Keratinocyte (primary cell): ENCODE measurements around the gene CFLAR. TPM values are rescaled to one million over a fixed set of nuclear protein-coding genes. Genes with fewer than 3 reads are reported as not detected.

Experiments used
- DNase-seq: peaks from one replicate; pipeline ENCODE4 v3.0.0-alpha.2; 2011; ENCODE audit warnings: low read depth, missing footprints, low spot score
- FAIRE-seq: peaks from 2 replicates; lab custom pipeline; 2011; peaks lifted over from hg19 to GRCh38; lab: Jason Lieb, UNC
- H2AFZ ChIP-seq: 2 replicates; pipeline ENCODE4 v1.6.0; 2012; ENCODE audit warnings: low read length, control low read depth, inconsistent platforms; ENCODE audit not compliant: control insufficient read depth
- H3K27ac ChIP-seq: 2 replicates; pipeline ENCODE4 v1.5.1; 2011; ENCODE audit warnings: low read length; ENCODE audit not compliant: control insufficient read depth, insufficient read depth
- H3K27me3 ChIP-seq: 3 replicates; pipeline ENCODE4 v1.6.0; 2011; ENCODE audit warnings: low read length; ENCODE audit not compliant: control insufficient read depth, insufficient read depth; ENCODE audit errors: extremely low read depth
- H3K36me3 ChIP-seq, 2 experiments: 2 replicates in 1 of 2; 3 replicates in 1 of 2; pipeline ENCODE4 v1.5.1; 2011; ENCODE audit warnings: low read length in 2 of 2, mild to moderate bottlenecking in 1 of 2; ENCODE audit not compliant: control insufficient read depth in 2 of 2, insufficient read depth in 2 of 2; ENCODE audit errors: extremely low read depth in 1 of 2
- H3K4me1 ChIP-seq: 3 replicates; pipeline ENCODE4 v1.5.1; 2011; ENCODE audit warnings: low read length; ENCODE audit not compliant: control insufficient read depth, insufficient read depth; ENCODE audit errors: extremely low read depth
- H3K4me2 ChIP-seq: 3 replicates; pipeline ENCODE4 v1.6.0; 2011; ENCODE audit warnings: low read depth, low read length; ENCODE audit not compliant: control insufficient read depth, insufficient read depth; ENCODE audit errors: extremely low read depth
- H3K4me3 ChIP-seq, 3 experiments: fragments of 200-600 bp in 1 of 3; sonication (generic) in 1 of 3; 2 replicates in 2 of 3; 3 replicates in 1 of 3; pipeline ENCODE4 v1.5.1; 2011 to 2016; ENCODE audit warnings: low read length in 3 of 3, mild to moderate bottlenecking in 3 of 3, control low read depth in 2 of 3, inconsistent platforms in 1 of 3, low read depth in 1 of 3, mixed read lengths in 1 of 3, mixed run types in 1 of 3, moderate library complexity in 1 of 3; ENCODE audit not compliant: control insufficient read depth in 2 of 3, insufficient read depth in 2 of 3; ENCODE audit errors: extremely low read depth in 1 of 3
- H3K79me2 ChIP-seq: 2 replicates; pipeline ENCODE4 v1.6.0; 2012; ENCODE audit warnings: low read length; ENCODE audit not compliant: control insufficient read depth, insufficient read depth
- H3K9ac ChIP-seq: 3 replicates; pipeline ENCODE4 v1.6.0; 2011; ENCODE audit warnings: low read length; ENCODE audit not compliant: control insufficient read depth, insufficient read depth; ENCODE audit errors: extremely low read depth
- H3K9me1 ChIP-seq: 3 replicates; pipeline ENCODE4 v1.6.0; 2011; ENCODE audit warnings: low read length; ENCODE audit not compliant: control insufficient read depth, insufficient read depth; ENCODE audit errors: extremely low read depth
- H3K9me3 ChIP-seq: 2 replicates; pipeline ENCODE4 v1.5.1; 2012; ENCODE audit warnings: low read depth, low read length; ENCODE audit not compliant: control insufficient read depth
- H4K20me1 ChIP-seq: 3 replicates; pipeline ENCODE4 v1.6.0; 2011; ENCODE audit warnings: low read length; ENCODE audit not compliant: control insufficient read depth, insufficient read depth; ENCODE audit errors: extremely low read depth
- EZH2 ChIP-seq: IDR thresholded peaks from one replicate; pipeline ENCODE4 v1.6.1; 2012; ENCODE audit warnings: inconsistent platforms, mild to moderate bottlenecking, low read length, moderate library complexity
- dilution Hi-C: fragments of 300-500 bp; cut with MboI; formaldehyde crosslinking; loops from one replicate; pipeline ENCODE4 v1.7.0; 2020; ENCODE audit warnings: low sequenced_read_pairs; ENCODE audit not compliant: extremely low pct_ligation_motif_present
- polyA plus RNA-seq, 5 experiments: library from polyadenylated mRNA; depleted of rRNA in 3 of 5; stranded (reverse) in 3 of 5; stranded (forward) in 1 of 5; unstranded in 1 of 5; fragments of >200 nt; gene quantifications; 1 replicate in 1 of 5; 2 replicates in 3 of 5; 3 replicates in 1 of 5; pipeline versions ENCODE4 v1.2.1 to v1.2.3, GENCODE V29; 2011 to 2012; ENCODE audit warnings: missing spikeins in 2 of 5, low read depth in 1 of 5, low replicate concordance in 1 of 5
- TF ChIP-seq, protein P1 (sequence below), 3 experiments: IDR thresholded peaks in 1 of 3; conservative IDR thresholded peaks in 1 of 3; optimal IDR thresholded peaks in 1 of 3; 2 replicates in 2 of 3; 3 replicates in 1 of 3; pipeline versions ENCODE3 to v1.5.1; 2011; ENCODE audit warnings: low read length in 3 of 3, mild to moderate bottlenecking in 3 of 3, moderate library complexity in 2 of 3, control low read depth in 1 of 3, inconsistent platforms in 1 of 3; ENCODE audit not compliant: insufficient read depth in 2 of 3; ENCODE audit errors: extremely low read depth in 1 of 3

The CFLAR gene
- polyA plus RNA-seq, 1 donor (not counting 4 experiments of a cell fraction or from before 2014, with no cell fraction given), result 37.3 TPM

- peaks cover 76% of the 10 kb centered on the region for H3K79me2 ChIP-seq
- peaks cover 0 to 2% of the 10 kb centered on the region in 2 experiments for H3K36me3 ChIP-seq
- TF ChIP-seq EZH2, result no peak
- TF ChIP-seq, protein P1, sequence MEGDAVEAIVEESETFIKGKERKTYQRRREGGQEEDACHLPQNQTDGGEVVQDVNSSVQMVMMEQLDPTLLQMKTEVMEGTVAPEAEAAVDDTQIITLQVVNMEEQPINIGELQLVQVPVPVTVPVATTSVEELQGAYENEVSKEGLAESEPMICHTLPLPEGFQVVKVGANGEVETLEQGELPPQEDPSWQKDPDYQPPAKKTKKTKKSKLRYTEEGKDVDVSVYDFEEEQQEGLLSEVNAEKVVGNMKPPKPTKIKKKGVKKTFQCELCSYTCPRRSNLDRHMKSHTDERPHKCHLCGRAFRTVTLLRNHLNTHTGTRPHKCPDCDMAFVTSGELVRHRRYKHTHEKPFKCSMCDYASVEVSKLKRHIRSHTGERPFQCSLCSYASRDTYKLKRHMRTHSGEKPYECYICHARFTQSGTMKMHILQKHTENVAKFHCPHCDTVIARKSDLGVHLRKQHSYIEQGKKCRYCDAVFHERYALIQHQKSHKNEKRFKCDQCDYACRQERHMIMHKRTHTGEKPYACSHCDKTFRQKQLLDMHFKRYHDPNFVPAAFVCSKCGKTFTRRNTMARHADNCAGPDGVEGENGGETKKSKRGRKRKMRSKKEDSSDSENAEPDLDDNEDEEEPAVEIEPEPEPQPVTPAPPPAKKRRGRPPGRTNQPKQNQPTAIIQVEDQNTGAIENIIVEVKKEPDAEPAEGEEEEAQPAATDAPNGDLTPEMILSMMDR (optimal IDR thresholded peaks at IDR 0.05 in 1 of 3, IDR thresholded peaks at IDR 0.05 in 1 of 3, conservative IDR thresholded peaks at IDR 0.05 in 1 of 3; ENCODE audit: extremely low read depth in 1 of 3, insufficient read depth in 2 of 3, low read length in 3 of 3), result peak; percentile 35 to 50 (median 48)
- H3K27ac ChIP-seq, result peak within 1 kb of the TSS; percentile 99
- DNase-seq, result peak; percentile 81
- no peaks in the 10 kb centered on the region for H4K20me1 ChIP-seq
- H2AFZ ChIP-seq, result peak within 1 kb of the TSS; percentile 99
- peaks cover 25% of the 10 kb centered on the region for H3K4me1 ChIP-seq
- FAIRE-seq, result peak; percentile 83
- peak within 1 kb of the TSS; percentile 78 to 97 (median 96) for H3K4me3 ChIP-seq
- peak within 1 kb of the TSS; percentile 97 for H3K9ac ChIP-seq
- no peaks in the 10 kb centered on the region for H3K9me3 ChIP-seq
- H3K27me3 ChIP-seq, result no peaks in the 10 kb centered on the region
- dilution Hi-C loops, result no loop called here
- H3K4me2 ChIP-seq, result peak within 1 kb of the TSS; percentile 76
- H3K9me1 ChIP-seq, result no peaks in the 10 kb centered on the region
Measured at GRCh38 chr2:201071479-201072200, 44.3 kb upstream of the CFLAR start, which contains the start of the genes HYCC2 and NDUFB3. TSS of gene HYCC2 (minus strand) at chr2:201071671. CDS start at chr2:201024009, 47,662 bp downstream. TSS of gene NDUFB3 (plus strand) at chr2:201072001. CDS start at chr2:201078883, 6,882 bp downstream.

GRCh38 chr2:201072201-201072530 lies 43.8 kb upstream of the CFLAR start:
- H3K4me2 ChIP-seq, result peak overlapping the region; percentile 76
- TF ChIP-seq EZH2, result no peak
- TF ChIP-seq, protein P1 (optimal IDR thresholded peaks at IDR 0.05 in 1 of 3, IDR thresholded peaks at IDR 0.05 in 1 of 3, conservative IDR thresholded peaks at IDR 0.05 in 1 of 3; ENCODE audit: extremely low read depth in 1 of 3, insufficient read depth in 2 of 3, low read length in 3 of 3), result no peak
- DNase-seq, result no peak
- peak overlapping the region; percentile 78 to 97 (median 96) for H3K4me3 ChIP-seq
- no peak for FAIRE-seq
- H3K79me2 ChIP-seq, result peaks cover 72% of the 10 kb centered on the region
- peak overlapping the region; percentile 97 for H3K9ac ChIP-seq
- no peaks in the 10 kb centered on the region for H4K20me1 ChIP-seq
- H3K4me1 ChIP-seq, result peaks cover 22% of the 10 kb centered on the region
- H3K36me3 ChIP-seq, result no peaks in the 10 kb centered on the region
- no peaks in the 10 kb centered on the region for H3K27me3 ChIP-seq
- no peaks in the 10 kb centered on the region for H3K9me1 ChIP-seq
- peak overlapping the region; percentile 99 for H2AFZ ChIP-seq
- H3K9me3 ChIP-seq, result no peaks in the 10 kb centered on the region
- peak overlapping the region; percentile 99 for H3K27ac ChIP-seq
- dilution Hi-C loops, result no loop called here
